B cell (primary cell): ENCODE data around the gene PSMD1. TPM values are rescaled to one million over a fixed set of nuclear protein-coding genes. Genes with fewer than 3 reads are reported as not detected.
"Not testable (repeated sequence)": the region's sequence is repeated elsewhere in the genome, so short reads cannot be mapped to it uniquely, and the experiment has no call there.

Experiments used
- ATAC-seq: fragments of 200-7000 bp; cut with Tn5 transposase; one replicate; pipeline ENCODE4 v1.10.0; 2021; ENCODE audit warnings: low read depth, mild to moderate bottlenecking, moderate number of reproducible peaks, moderate library complexity
- CTCF ChIA-PET: fragments of 350-600 bp; sonication (Branson Sonifier 250); formaldehyde crosslinking; loops from one replicate; lab custom pipeline; 2021; ENCODE audit warnings: antibody characterized with exemption, inconsistent platforms; lab: Charles Lee
- POLR2A ChIA-PET: fragments of 350-600 bp; sonication (Branson Sonifier 250); formaldehyde crosslinking; loops from one replicate; lab custom pipeline; 2021; ENCODE audit warnings: antibody characterized with exemption; lab: Charles Lee
- DNase-seq: peaks from one replicate; pipeline ENCODE4 v3.0.0; 2013
- H2AFZ ChIP-seq: 2 replicates; pipeline ENCODE4 v1.6.1; 2012; ENCODE audit warnings: mild to moderate bottlenecking, low read depth, low read length; ENCODE audit not compliant: insufficient read depth, poor library complexity, severe bottlenecking
- H3K27ac ChIP-seq, 2 donors: 1 replicate in 1 of 2; 2 replicates in 1 of 2; pipeline ENCODE4 v1.5.1; 2012 to 2013; ENCODE audit warnings: low read length in 2 of 2, mild to moderate bottlenecking in 2 of 2, moderate library complexity in 1 of 2
- H3K27me3 ChIP-seq, 4 experiments: fragments of 200-600 bp in 1 of 4; sonication (generic) in 1 of 4; replicated peaks in 1 of 4; 1 replicate in 2 of 4; 2 replicates in 2 of 4; pipeline versions ENCODE4 v1.6.1 to v1.7.0; 2013 to 2016; ENCODE audit warnings: low read length in 3 of 4, mild to moderate bottlenecking in 2 of 4, mixed read lengths in 1 of 4, moderate library complexity in 1 of 4; ENCODE audit not compliant: insufficient read depth in 4 of 4, control insufficient read depth in 3 of 4; ENCODE audit errors: control extremely low read depth in 1 of 4
- H3K36me3 ChIP-seq, 2 experiments: replicated peaks in 1 of 2; 1 replicate in 1 of 2; 2 replicates in 1 of 2; pipeline versions ENCODE4 v1.6.1 to v1.7.1; 2013; ENCODE audit warnings: low read length in 1 of 2; ENCODE audit not compliant: insufficient read depth in 2 of 2, control insufficient read depth in 1 of 2; ENCODE audit errors: control extremely low read depth in 1 of 2, extremely low read depth in 1 of 2
- H3K4me1 ChIP-seq, 2 donors: fragments of 200-600 bp in 1 of 2; sonication (generic) in 1 of 2; 1 replicate in 1 of 2; 2 replicates in 1 of 2; pipeline versions ENCODE4 v1.5.1 to v1.6.1; 2013 to 2017; ENCODE audit warnings: low read length in 2 of 2; ENCODE audit not compliant: control insufficient read depth in 2 of 2, insufficient read depth in 2 of 2
- H3K4me2 ChIP-seq: replicated peaks from 2 replicates; pipeline ENCODE3; 2012; ENCODE audit warnings: mild to moderate bottlenecking, low read depth, low read length; ENCODE audit not compliant: poor library complexity, severe bottlenecking
- H3K4me3 ChIP-seq, 5 experiments: fragments of 200-600 bp in 1 of 5; sonication (generic) in 1 of 5; 1 replicate in 3 of 5; 2 replicates in 2 of 5; pipeline versions ENCODE4 v1.5.1 to v1.7.0; 2011 to 2016; ENCODE audit warnings: low read length in 4 of 5, mild to moderate bottlenecking in 4 of 5, low read depth in 2 of 5, control low read depth in 1 of 5, moderate library complexity in 1 of 5; ENCODE audit not compliant: insufficient read depth in 1 of 5; ENCODE audit errors: control extremely low read depth in 1 of 5, extremely low read depth in 1 of 5
- H3K79me2 ChIP-seq: fragments of 200-600 bp; sonication (generic); one replicate; pipeline ENCODE4 v1.6.0; 2016; ENCODE audit warnings: low read length; ENCODE audit not compliant: control insufficient read depth, insufficient read depth
- H3K9ac ChIP-seq: fragments of 200-600 bp; sonication (generic); 2 replicates; pipeline ENCODE4 v1.6.1; 2017; ENCODE audit warnings: mild to moderate bottlenecking, low read length, moderate library complexity
- H3K9me3 ChIP-seq, 3 donors: one replicate each; pipeline versions ENCODE4 v1.6.1 to v1.7.1; 2013; ENCODE audit warnings: low read length in 2 of 3; ENCODE audit not compliant: control insufficient read depth in 2 of 3, insufficient read depth in 1 of 3; ENCODE audit errors: control extremely low read depth in 1 of 3
- H4K20me1 ChIP-seq: 2 replicates; pipeline ENCODE4 v1.6.0; 2012; ENCODE audit warnings: mild to moderate bottlenecking, low read length; ENCODE audit not compliant: insufficient read depth, control insufficient read depth, poor library complexity, severe bottlenecking
- H3K27ac Mint-ChIP-seq: one replicate; pipeline ENCODE4 v1.8.0; 2021; ENCODE audit warnings: mixed read lengths
- H3K27me3 Mint-ChIP-seq: one replicate; pipeline ENCODE4 v1.8.0; 2021; ENCODE audit warnings: mixed read lengths
- H3K4me1 Mint-ChIP-seq: one replicate; pipeline ENCODE4 v1.8.0; 2021; ENCODE audit warnings: mixed read lengths
- H3K4me3 Mint-ChIP-seq: one replicate; pipeline ENCODE4 v1.8.0; 2021; ENCODE audit warnings: mixed read lengths
- H3K9me3 Mint-ChIP-seq: one replicate; pipeline ENCODE4 v1.8.0; 2022; ENCODE audit warnings: mixed read lengths; ENCODE audit not compliant: insufficient read depth
- CTCF ChIP-seq: fragments of 200-600 bp; IDR thresholded peaks from one replicate; pipeline ENCODE4 v1.8.0; 2022; ENCODE audit warnings: antibody characterized with exemption, mild to moderate bottlenecking
- EZH2 ChIP-seq: IDR thresholded peaks from 2 replicates; pipeline ENCODE4 v1.6.1; 2012; ENCODE audit warnings: borderline replicate concordance, low read depth, mild to moderate bottlenecking, moderate library complexity, low read length; ENCODE audit not compliant: insufficient read depth, poor library complexity, severe bottlenecking
- WGBS: methylation state at CpG from one replicate; pipeline ENCODE4 v1.1.5; 2013; ENCODE audit warnings: missing lambda C conversion rate; ENCODE audit not compliant: insufficient coverage; 5-methylcytosine and 5-hydroxymethylcytosine counted together
- intact Hi-C: fragments of 100-400 bp; cut with micrococcal nuclease; formaldehyde crosslinking; loops from one replicate; pipeline ENCODE4 v1.10.0; 2022
- polyA plus RNA-seq: library from polyadenylated mRNA; depleted of rRNA; stranded (reverse); fragments of >200 nt; gene quantifications from 2 replicates; pipeline ENCODE4 v1.2.3, GENCODE V29; 2012
- total RNA-seq, 2 donors: library from RNA; stranded (reverse); fragments of 120-200 nt in 1 of 2; gene quantifications; 1 replicate in 1 of 2; 2 replicates in 1 of 2; pipeline versions ENCODE4 v1.2.3 to v1.2.4, GENCODE V29; 2013 to 2022

The PSMD1 gene
- total and polyA plus RNA-seq, 2 donors (not counting 1 experiment from before 2014, with no cell fraction given), result 21.5 to 48.2 TPM

GRCh38 chr2:231177156-231178025 lies 120.7 kb downstream of the PSMD1 start:
- Mint-ChIP-seq H3K27ac (no peak overlapping the region), H3K9me3 (no peaks in the 10 kb centered on the region), H3K27me3 (no peaks in the 10 kb centered on the region), H3K4me3 (no peak overlapping the region), H3K4me1 (peaks cover 22% of the 10 kb centered on the region)
- Histone ChIP-seq H3K4me3 (no peak overlapping the region), H3K9ac (no peak overlapping the region), H3K79me2 (no peaks in the 10 kb centered on the region), H2AFZ (no peak overlapping the region), H4K20me1 (no peaks in the 10 kb centered on the region), H3K27me3 (no peaks in the 10 kb centered on the region), H3K27ac (no peak overlapping the region), H3K36me3 (peaks cover 0 to 9% of the 10 kb centered on the region in 2 experiments), H3K9me3 (no peaks in the 10 kb centered on the region), H3K4me2 (no peak overlapping the region), H3K4me1 (peaks cover 12 to 23% of the 10 kb centered on the region in 2 donors)
- ATAC-seq (no peak), DNase-seq (no peak)
- 89% methylated on average over 8 of the region's 11 CpGs for WGBS
- TF ChIP-seq EZH2, result no peak
- TF ChIP-seq CTCF, result no peak
- CTCF ChIA-PET, result no interaction called here
- intact Hi-C loops, result no loop called here
- POLR2A ChIA-PET, result no interaction called here

GRCh38 chr2:231178805-231179204 lies 122.1 kb downstream of the PSMD1 start:
- H3K27me3 ChIP-seq, H3K4me3 Mint-ChIP-seq, H4K20me1 ChIP-seq, H3K4me3 ChIP-seq, H3K36me3 ChIP-seq, CTCF ChIA-PET, POLR2A ChIA-PET, H3K79me2 ChIP-seq, intact Hi-C loops, H2AFZ ChIP-seq, H3K4me2 ChIP-seq, H3K9me3 ChIP-seq, H3K27ac ChIP-seq, ATAC-seq, H3K9me3 Mint-ChIP-seq, H3K27ac Mint-ChIP-seq, H3K27me3 Mint-ChIP-seq, H3K9ac ChIP-seq, DNase-seq: not testable (repeated sequence)
- H3K4me1 ChIP-seq, result peaks cover 12 to 24% of the 10 kb centered on the region in 2 donors
- 57% methylated on average over 3 of the region's 5 CpGs for WGBS
- H3K4me1 Mint-ChIP-seq, result peaks cover 28% of the 10 kb centered on the region
